Measurements from ENCODE around the gene NPAT.

DNA sequence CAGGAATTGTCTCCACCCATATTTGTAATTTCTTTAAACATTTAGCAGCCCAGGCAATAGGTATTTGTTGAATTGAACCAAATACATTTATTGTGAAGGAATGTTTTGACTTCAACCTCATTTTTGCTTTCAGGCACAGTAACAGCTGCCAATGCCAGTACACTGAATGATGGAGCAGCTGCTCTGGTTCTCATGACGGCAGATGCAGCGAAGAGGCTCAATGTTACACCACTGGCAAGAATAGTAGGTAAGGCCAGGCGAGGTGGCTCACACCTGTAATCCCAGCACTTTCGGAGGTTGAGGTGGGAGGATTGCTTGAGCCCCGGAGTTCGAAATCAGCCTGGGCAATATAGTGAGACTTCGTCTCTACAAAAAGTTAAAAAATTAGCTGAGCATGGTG, 80.1 kb downstream of the NPAT start:
- TF ChIP-seq, protein P1, sequence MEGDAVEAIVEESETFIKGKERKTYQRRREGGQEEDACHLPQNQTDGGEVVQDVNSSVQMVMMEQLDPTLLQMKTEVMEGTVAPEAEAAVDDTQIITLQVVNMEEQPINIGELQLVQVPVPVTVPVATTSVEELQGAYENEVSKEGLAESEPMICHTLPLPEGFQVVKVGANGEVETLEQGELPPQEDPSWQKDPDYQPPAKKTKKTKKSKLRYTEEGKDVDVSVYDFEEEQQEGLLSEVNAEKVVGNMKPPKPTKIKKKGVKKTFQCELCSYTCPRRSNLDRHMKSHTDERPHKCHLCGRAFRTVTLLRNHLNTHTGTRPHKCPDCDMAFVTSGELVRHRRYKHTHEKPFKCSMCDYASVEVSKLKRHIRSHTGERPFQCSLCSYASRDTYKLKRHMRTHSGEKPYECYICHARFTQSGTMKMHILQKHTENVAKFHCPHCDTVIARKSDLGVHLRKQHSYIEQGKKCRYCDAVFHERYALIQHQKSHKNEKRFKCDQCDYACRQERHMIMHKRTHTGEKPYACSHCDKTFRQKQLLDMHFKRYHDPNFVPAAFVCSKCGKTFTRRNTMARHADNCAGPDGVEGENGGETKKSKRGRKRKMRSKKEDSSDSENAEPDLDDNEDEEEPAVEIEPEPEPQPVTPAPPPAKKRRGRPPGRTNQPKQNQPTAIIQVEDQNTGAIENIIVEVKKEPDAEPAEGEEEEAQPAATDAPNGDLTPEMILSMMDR (conservative IDR thresholded peaks at IDR 0.05; ENCODE audit: low read depth, low read length), result no peak
- TF ChIP-seq EZH2 (IDR thresholded peaks at IDR 0.05; ENCODE audit: borderline replicate concordance, low read depth, low read length, poor library complexity, severe bottlenecking), result no peak

Data from A673 (cell line).